H9 (cell line): ENCODE measurements around the gene DNAL1. TPM values are rescaled to one million over a fixed set of nuclear protein-coding genes. Genes with fewer than 3 reads are reported as not detected.
"Not testable (repeated sequence)": the region's sequence is repeated elsewhere in the genome, so short reads cannot be mapped to it uniquely, and the experiment has no call there.

ENCODE experiments used
- DNase-seq: peaks from one replicate; pipeline ENCODE4 v3.0.0-alpha.2; 2017
- H2AFZ ChIP-seq: one replicate; pipeline ENCODE4 v1.6.1; 2013; ENCODE audit warnings: mild to moderate bottlenecking, low read length, control low read depth, moderate library complexity
- H2AK5ac ChIP-seq: 2 replicates; pipeline ENCODE4 v1.6.1; 2013; ENCODE audit warnings: low read length, control low read depth, mixed read lengths; ENCODE audit not compliant: insufficient read length
- H2BK120ac ChIP-seq: one replicate; pipeline ENCODE4 v1.6.1; 2013; ENCODE audit warnings: low read depth, mild to moderate bottlenecking, low read length, control low read depth, inconsistent platforms; ENCODE audit not compliant: poor library complexity, severe bottlenecking
- H2BK12ac ChIP-seq: 2 replicates; pipeline ENCODE4 v1.6.1; 2013; ENCODE audit warnings: low read length, control low read depth, mixed read lengths, low read depth; ENCODE audit not compliant: insufficient read length
- H2BK15ac ChIP-seq: 2 replicates; pipeline ENCODE4 v1.6.1; 2013; ENCODE audit warnings: low read depth, low read length, control low read depth
- H2BK20ac ChIP-seq: one replicate; pipeline ENCODE4 v1.6.1; 2013; ENCODE audit warnings: low read depth, mild to moderate bottlenecking, low read length, control low read depth, inconsistent platforms; ENCODE audit not compliant: poor library complexity, severe bottlenecking
- H2BK5ac ChIP-seq: 2 replicates; pipeline ENCODE4 v1.6.1; 2013; ENCODE audit warnings: low read length, control low read depth, mixed read lengths; ENCODE audit not compliant: insufficient read length
- H3K14ac ChIP-seq: 2 replicates; pipeline ENCODE4 v1.6.1; 2013; ENCODE audit warnings: low read length, control low read depth; ENCODE audit not compliant: insufficient read depth
- H3K18ac ChIP-seq: 2 replicates; pipeline ENCODE4 v1.6.1; 2013; ENCODE audit warnings: low read depth, mild to moderate bottlenecking, mixed read lengths, low read length, control low read depth; ENCODE audit not compliant: insufficient read length
- H3K23ac ChIP-seq: 2 replicates; pipeline ENCODE4 v1.6.1; 2013; ENCODE audit warnings: low read length, control low read depth, mixed read lengths, low read depth; ENCODE audit not compliant: insufficient read length
- H3K23me2 ChIP-seq: 2 replicates; pipeline ENCODE4 v1.6.1; 2013; ENCODE audit warnings: low read depth, mild to moderate bottlenecking, mixed read lengths, low read length, control low read depth; ENCODE audit not compliant: insufficient read length, poor library complexity, severe bottlenecking
- H3K27ac ChIP-seq: 2 replicates; pipeline ENCODE4 v1.5.1; 2013; ENCODE audit warnings: low read length, control low read depth, mixed read lengths, low read depth; ENCODE audit not compliant: insufficient read length
- H3K27me3 ChIP-seq: 2 replicates; pipeline ENCODE4 v1.6.1; 2013; ENCODE audit warnings: low read length, control low read depth, inconsistent platforms; ENCODE audit not compliant: insufficient read depth
- H3K4ac ChIP-seq: 2 replicates; pipeline ENCODE4 v1.6.1; 2013; ENCODE audit warnings: low read depth, mild to moderate bottlenecking, control low read depth, inconsistent platforms, low read length, moderate library complexity
- H3K4me1 ChIP-seq: 2 replicates; pipeline ENCODE4 v1.6.1; 2013; ENCODE audit warnings: low read length, control low read depth, inconsistent platforms; ENCODE audit not compliant: insufficient read depth
- H3K4me2 ChIP-seq: 2 replicates; pipeline ENCODE4 v1.6.1; 2013; ENCODE audit warnings: low read length, control low read depth, mixed read lengths; ENCODE audit not compliant: insufficient read length, insufficient read depth
- H3K56ac ChIP-seq: 2 replicates; pipeline ENCODE4 v1.6.1; 2013; ENCODE audit warnings: low read depth, mild to moderate bottlenecking, mixed read lengths, low read length, control low read depth; ENCODE audit not compliant: insufficient read length
- H3K79me1 ChIP-seq: 2 replicates; pipeline ENCODE4 v1.6.1; 2013; ENCODE audit warnings: low read depth, mild to moderate bottlenecking, moderate library complexity, low read length, control low read depth, inconsistent platforms; ENCODE audit not compliant: insufficient read depth, poor library complexity, severe bottlenecking
- H3K79me2 ChIP-seq: 2 replicates; pipeline ENCODE4 v1.6.1; 2013; ENCODE audit warnings: low read length, control low read depth, inconsistent platforms; ENCODE audit not compliant: insufficient read depth
- H3K9ac ChIP-seq: 2 replicates; pipeline ENCODE4 v1.6.1; 2013; ENCODE audit warnings: low read length, control low read depth, mixed read lengths; ENCODE audit not compliant: insufficient read length; ENCODE audit errors: extremely low read depth
- H3K9me3 ChIP-seq: one replicate; pipeline ENCODE4 v1.6.1; 2013; ENCODE audit warnings: low read depth, low read length, inconsistent platforms; ENCODE audit not compliant: control insufficient read depth
- H3T11ph ChIP-seq: one replicate; pipeline ENCODE4 v1.6.1; 2013; ENCODE audit warnings: mild to moderate bottlenecking, low read length, control low read depth, inconsistent platforms
- H4K20me1 ChIP-seq: one replicate; pipeline ENCODE4 v1.6.1; 2013; ENCODE audit not compliant: control insufficient read depth, insufficient read length, insufficient read depth
- H4K5ac ChIP-seq: 2 replicates; pipeline ENCODE4 v1.6.1; 2013; ENCODE audit warnings: low read depth, mild to moderate bottlenecking, mixed read lengths, low read length, control low read depth; ENCODE audit not compliant: insufficient read length
- H4K8ac ChIP-seq: replicated peaks from 2 replicates; pipeline ENCODE4 v1.6.1; 2013; ENCODE audit warnings: low read length, control low read depth, mixed read lengths, low read depth; ENCODE audit not compliant: insufficient read length
- H4K91ac ChIP-seq: 2 replicates; pipeline ENCODE4 v1.6.1; 2013; ENCODE audit warnings: low read depth, mild to moderate bottlenecking, moderate library complexity, mixed read lengths, low read length, control low read depth; ENCODE audit not compliant: insufficient read length
- H3K27ac Mint-ChIP-seq, 3 experiments: 2 replicates in 2 of 3; 3 replicates in 1 of 3; pipeline ENCODE4 v1.8.0; 2020 to 2021; ENCODE audit warnings: mixed read lengths in 3 of 3, mild to moderate bottlenecking in 1 of 3, moderate library complexity in 1 of 3
- H3K27me3 Mint-ChIP-seq: 2 replicates; pipeline ENCODE4 v1.8.0; 2021; ENCODE audit warnings: low read depth, mild to moderate bottlenecking, moderate library complexity, mixed read lengths
- H3K36me3 Mint-ChIP-seq, 3 experiments: 2 replicates in 2 of 3; 3 replicates in 1 of 3; pipeline ENCODE4 v1.8.0; 2020 to 2021; ENCODE audit warnings: low read depth in 3 of 3, mixed read lengths in 3 of 3; ENCODE audit not compliant: insufficient read depth in 1 of 3
- H3K4me1 Mint-ChIP-seq, 2 experiments: 2 replicates each; pipeline ENCODE4 v1.8.0; 2020; ENCODE audit warnings: mixed read lengths in 2 of 2
- H3K4me3 Mint-ChIP-seq, 2 experiments: 2 replicates in 1 of 2; 3 replicates in 1 of 2; pipeline ENCODE4 v1.8.0; 2020 to 2021; ENCODE audit warnings: mild to moderate bottlenecking in 2 of 2, mixed read lengths in 2 of 2, moderate library complexity in 1 of 2
- H3K9me3 Mint-ChIP-seq, 2 experiments: 2 replicates in 1 of 2; 3 replicates in 1 of 2; pipeline ENCODE4 v1.8.0; 2020; ENCODE audit warnings: mild to moderate bottlenecking in 2 of 2, mixed read lengths in 2 of 2, moderate library complexity in 1 of 2
- WGBS: extraction: QIAGEN DNeasy Blood & Tissue Kit; methylation state at CpG from one replicate; pipeline ENCODE4 v1.1.7; 2013; ENCODE audit warnings: missing lambda C conversion rate, low lambda C conversion rate, mixed read lengths; ENCODE audit not compliant: insufficient read length; ENCODE audit errors: extremely low coverage; 5-methylcytosine and 5-hydroxymethylcytosine counted together
- total RNA-seq: library from RNA; stranded (reverse); gene quantifications from 2 replicates; pipeline ENCODE4 v1.2.1, GENCODE V29; 2021
- TF ChIP-seq, protein P1 (sequence below): fragments of 200-600 bp; sonication (generic); conservative IDR thresholded peaks from 3 replicates; pipeline ENCODE4 v1.8.0; 2021; ENCODE audit warnings: antibody characterized with exemption, mild to moderate bottlenecking

DNAL1 gene
- total RNA-seq, 1 experiment from 2014 or later, result 17.7 TPM

DNA sequence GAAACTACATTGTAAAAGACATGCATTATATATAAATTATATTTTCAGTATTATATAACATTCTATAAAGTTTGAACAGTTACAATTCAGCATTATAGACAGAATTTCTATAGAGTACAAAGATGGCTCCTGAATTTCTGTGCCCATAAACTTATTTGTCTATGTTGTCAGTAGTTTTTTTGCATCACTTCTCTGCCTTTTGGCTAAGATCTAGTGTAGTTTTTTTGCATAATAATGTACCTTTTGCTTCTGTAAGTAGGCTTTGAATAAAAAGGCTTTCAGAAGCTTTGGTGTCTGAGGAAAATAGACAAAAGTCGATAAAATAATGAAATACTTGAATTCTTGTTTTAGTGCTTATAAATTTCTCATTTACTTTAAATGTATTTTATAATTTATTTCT is 11.1 kb downstream of the DNAL1 start:
- Histone ChIP-seq H2BK20ac (no peak overlapping the region), H3K14ac (no peak overlapping the region), H3K79me1 (peaks cover 2% of the 10 kb centered on the region), H2BK5ac (no peak overlapping the region), H3K9me3 (no peaks in the 10 kb centered on the region), H3K4me2 (no peak overlapping the region), H2AK5ac (no peak overlapping the region), H3K23me2 (no peaks in the 10 kb centered on the region), H4K5ac (no peak overlapping the region), H2BK12ac (no peak overlapping the region), H3K27me3 (no peaks in the 10 kb centered on the region), H3K18ac (no peak overlapping the region), H3K23ac (no peak overlapping the region), H2BK120ac (no peak overlapping the region), H2BK15ac (no peak overlapping the region), H3K4me1 (no peaks in the 10 kb centered on the region), H4K20me1 (no peaks in the 10 kb centered on the region), H2AFZ (no peak overlapping the region), H3T11ph (no peak overlapping the region), H3K56ac (no peak overlapping the region), H3K9ac (no peak overlapping the region), H4K91ac (no peak overlapping the region), H3K27ac (no peak overlapping the region), H3K4ac (no peak overlapping the region), H3K79me2 (no peaks in the 10 kb centered on the region), H4K8ac (no peak overlapping the region)
- no peak for DNase-seq
- 0 out of 4 replicates have a peak, but pooled peaks cover 0 to 2% of the 10 kb centered on the region in 2 experiments for H3K4me1 Mint-ChIP-seq
- TF ChIP-seq, protein P1, sequence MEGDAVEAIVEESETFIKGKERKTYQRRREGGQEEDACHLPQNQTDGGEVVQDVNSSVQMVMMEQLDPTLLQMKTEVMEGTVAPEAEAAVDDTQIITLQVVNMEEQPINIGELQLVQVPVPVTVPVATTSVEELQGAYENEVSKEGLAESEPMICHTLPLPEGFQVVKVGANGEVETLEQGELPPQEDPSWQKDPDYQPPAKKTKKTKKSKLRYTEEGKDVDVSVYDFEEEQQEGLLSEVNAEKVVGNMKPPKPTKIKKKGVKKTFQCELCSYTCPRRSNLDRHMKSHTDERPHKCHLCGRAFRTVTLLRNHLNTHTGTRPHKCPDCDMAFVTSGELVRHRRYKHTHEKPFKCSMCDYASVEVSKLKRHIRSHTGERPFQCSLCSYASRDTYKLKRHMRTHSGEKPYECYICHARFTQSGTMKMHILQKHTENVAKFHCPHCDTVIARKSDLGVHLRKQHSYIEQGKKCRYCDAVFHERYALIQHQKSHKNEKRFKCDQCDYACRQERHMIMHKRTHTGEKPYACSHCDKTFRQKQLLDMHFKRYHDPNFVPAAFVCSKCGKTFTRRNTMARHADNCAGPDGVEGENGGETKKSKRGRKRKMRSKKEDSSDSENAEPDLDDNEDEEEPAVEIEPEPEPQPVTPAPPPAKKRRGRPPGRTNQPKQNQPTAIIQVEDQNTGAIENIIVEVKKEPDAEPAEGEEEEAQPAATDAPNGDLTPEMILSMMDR, result no peak
- WGBS, result no CpG with 5 or more reads among the region's 1 CpG
- no peak overlapping the region for H3K4me3 Mint-ChIP-seq
- peaks cover 2 to 17% (median 16%) of the 10 kb centered on the region in 3 experiments; a peak in 5 of 7 replicates for H3K36me3 Mint-ChIP-seq
- H3K27me3 Mint-ChIP-seq, result no peaks in the 10 kb centered on the region
- H3K9me3 Mint-ChIP-seq, result no peaks in the 10 kb centered on the region
- no peak overlapping the region for H3K27ac Mint-ChIP-seq

DNA sequence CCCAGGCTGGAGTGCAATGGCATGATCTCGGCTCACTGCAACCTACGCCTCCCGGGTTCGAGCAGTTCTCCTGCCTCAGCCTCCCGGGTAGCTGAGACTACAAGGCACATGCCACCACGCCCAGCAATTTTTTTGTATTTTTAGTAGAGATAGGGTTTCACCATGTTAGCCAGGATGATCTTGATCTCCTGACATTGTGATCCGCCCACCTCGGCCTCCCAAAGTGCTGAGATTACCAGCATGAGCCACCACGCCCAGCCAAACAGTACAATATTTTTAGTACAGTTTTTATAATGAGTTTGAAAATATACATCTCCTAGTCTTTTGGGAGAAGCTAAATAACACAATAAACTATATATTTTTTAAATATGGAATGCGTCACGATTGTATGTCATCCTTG is 14.4 kb downstream of the DNAL1 start:
- not testable (repeated sequence) for H2BK15ac ChIP-seq, H3K27ac ChIP-seq, H3K4me1 Mint-ChIP-seq, H4K91ac ChIP-seq, H3K14ac ChIP-seq, H3K27me3 Mint-ChIP-seq, H3K4ac ChIP-seq, H3K79me2 ChIP-seq, H3K23me2 ChIP-seq, H3K23ac ChIP-seq, H3K4me2 ChIP-seq, H4K5ac ChIP-seq, H3K56ac ChIP-seq, H3K27me3 ChIP-seq, H3K4me3 Mint-ChIP-seq, H3K18ac ChIP-seq, H2BK120ac ChIP-seq, H3K27ac Mint-ChIP-seq, H2BK20ac ChIP-seq, H4K8ac ChIP-seq, H3K4me1 ChIP-seq, DNase-seq, H2AFZ ChIP-seq, H3K9ac ChIP-seq, H2AK5ac ChIP-seq, H3K9me3 Mint-ChIP-seq, H4K20me1 ChIP-seq, H3K9me3 ChIP-seq, H2BK5ac ChIP-seq, H2BK12ac ChIP-seq, H3K79me1 ChIP-seq, H3T11ph ChIP-seq
- WGBS, result no CpG with 5 or more reads among the region's 11 CpGs
- peaks cover 7 to 10% (median 8%) of the 10 kb centered on the region in 3 experiments for H3K36me3 Mint-ChIP-seq
